GM18951 (cell line): Measurements from ENCODE around the gene CSNK1G2.

ENCODE experiments used
- POLR2A ChIP-seq: IDR thresholded peaks from 4 replicates; pipeline ENCODE4 v1.6.1; 2011; ENCODE audit warnings: mild to moderate bottlenecking; ENCODE audit not compliant: insufficient read length, insufficient read depth; ENCODE audit errors: extremely low read depth
- in situ Hi-C: fragments of 300-500 bp; cut with MboI; formaldehyde crosslinking; loops from one replicate; pipeline ENCODE4 v1.12.0; 2022; ENCODE audit warnings: low sequenced_read_pairs, mixed read lengths, inconsistent platforms; ENCODE audit not compliant: unreplicated experiment

CSNK1G2 gene

DNA sequence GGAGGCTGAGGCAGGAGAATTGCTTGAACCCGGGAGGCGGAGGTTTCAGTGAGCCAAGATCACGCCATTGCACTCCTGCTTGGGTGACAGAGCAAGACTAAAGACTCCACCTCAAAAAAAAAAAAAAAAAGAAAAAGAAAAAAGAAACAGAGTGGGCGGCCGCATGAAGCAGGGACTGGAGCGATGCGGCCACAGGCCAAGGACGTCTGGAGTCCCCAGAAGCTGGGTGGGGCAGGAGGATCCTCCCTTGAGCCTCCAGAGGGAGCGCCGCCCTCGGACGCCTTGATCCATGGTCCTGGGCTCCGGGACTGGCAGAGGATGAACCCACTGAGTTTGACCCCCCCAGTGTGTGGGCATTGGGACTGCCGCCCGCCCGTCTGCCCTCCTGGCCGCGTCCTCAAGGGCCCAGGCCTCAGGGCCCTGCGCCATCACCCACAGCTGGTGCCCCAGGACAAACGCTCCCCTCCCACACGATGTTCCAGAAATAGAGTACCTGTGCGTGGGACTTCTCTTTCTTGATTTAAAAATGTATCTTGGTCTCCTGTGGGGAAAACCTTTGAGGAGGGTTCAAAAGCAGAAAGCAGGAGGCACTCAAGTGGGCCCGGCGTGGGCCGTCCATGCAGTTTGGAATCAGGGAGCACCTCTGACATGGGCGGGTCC, 59.0 kb downstream of the CSNK1G2 start:
- in situ Hi-C loops: no loop called here
- TF ChIP-seq POLR2A: no peak

DNA sequence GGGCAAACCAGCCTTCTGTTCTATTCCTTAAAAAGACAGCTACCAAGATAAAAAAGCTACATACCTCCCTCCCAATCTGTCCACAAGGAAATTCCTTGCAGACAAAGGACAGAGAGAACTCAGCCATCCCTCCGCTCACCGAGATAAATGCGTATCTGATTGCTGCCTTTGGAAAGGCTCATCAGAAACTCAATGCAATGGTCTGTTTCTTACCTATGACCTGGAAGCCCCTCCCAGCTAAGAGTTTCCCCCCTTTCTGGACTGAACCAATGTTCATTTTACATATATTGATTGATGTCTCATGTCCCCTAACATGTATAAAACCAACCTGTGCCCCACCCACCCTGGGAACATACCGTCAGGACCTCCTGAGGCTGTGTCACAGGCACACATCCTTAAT, 62.9 kb downstream of the CSNK1G2 start:
- in situ Hi-C loops: no loop called here

DNA sequence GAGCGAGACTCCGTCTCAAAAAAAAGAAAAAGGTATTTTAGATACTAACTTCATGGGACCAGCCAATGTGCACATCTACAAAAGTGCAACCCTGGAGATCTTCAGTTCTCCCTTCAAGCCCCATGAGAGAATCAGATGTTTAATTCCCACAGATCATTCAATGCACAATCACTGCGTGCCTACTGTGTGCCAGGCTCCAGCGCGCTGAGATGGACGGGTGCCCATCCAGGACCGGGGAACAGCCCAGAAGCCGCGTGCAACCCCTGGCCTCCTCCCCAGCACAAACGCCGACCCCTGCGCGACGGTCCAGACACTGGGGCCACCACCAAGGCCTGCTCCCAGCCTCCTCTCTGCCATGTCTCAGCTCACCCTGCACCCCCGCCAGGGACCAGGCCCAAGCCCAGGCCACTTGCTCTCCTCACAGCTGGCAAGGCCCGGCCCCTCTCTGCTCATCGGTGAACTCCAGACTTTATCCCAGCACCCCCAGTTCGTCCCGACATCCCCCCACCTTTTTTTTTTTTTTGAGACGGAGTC, 69.2 kb downstream of the CSNK1G2 start:
- in situ Hi-C loops: no loop called here
- no peak for TF ChIP-seq POLR2A

More for the DNA sequence above, 62.9 kb downstream of the CSNK1G2 start:
- TF ChIP-seq POLR2A: no peak

DNA sequence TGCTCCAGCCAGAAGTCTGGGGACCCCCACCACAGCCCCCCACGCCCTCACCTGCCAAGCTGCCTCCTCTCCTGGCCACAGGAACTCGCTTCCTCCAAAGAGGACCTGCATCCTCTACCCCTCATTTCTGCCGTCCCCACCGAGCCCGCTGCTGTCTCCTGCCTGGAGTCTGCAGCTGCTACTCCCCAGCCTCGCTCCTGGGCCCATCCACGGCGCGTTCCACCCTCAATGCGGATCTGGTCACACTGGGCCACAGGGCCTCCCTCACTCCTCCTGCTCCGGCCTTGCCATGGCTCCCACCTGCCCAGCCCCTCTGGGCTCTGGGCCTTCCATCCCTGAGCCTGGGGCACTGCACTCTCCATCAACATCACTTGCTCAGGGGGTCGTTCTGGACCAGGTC, 70.2 kb downstream of the CSNK1G2 start:
- in situ Hi-C loops: no loop called here
- no peak for TF ChIP-seq POLR2A

DNA sequence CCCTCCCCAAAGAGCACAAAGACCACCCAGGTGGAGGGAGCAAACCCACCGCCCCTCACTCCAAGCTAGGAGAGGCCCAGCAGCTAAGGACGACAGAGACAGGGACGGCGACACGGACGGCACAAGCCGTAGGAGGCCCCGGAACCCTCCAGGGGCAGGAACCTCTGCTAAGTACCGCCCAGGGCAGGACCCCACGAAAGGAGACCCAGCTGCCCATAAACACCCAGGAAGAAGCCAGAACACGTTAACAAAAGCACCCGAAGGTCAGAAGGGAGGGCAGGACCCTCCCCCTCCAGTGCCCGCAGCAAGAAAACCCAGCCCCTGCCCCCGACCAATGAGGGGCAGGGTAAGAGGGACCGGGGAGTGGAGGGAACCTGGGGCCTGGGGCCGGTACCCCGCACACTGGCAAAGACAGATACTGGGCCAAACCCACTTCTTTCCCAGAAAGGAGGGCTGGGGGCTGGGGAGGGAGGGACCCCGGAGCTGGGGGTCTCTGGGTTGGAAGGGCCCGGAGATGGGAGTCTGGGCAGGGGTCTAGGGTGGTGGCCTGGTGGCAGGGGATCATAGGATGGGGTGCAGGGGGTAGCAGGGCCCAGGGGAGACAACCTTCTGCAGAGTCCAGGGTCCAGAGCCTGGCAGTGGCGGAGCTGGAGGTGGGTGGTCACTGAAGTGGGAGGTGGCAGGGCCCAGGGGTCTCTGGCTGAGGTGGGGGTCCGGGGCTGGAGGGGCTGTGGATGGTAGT, 72.1 kb downstream of the CSNK1G2 start:
- in situ Hi-C loops: no loop called here
- no peak for TF ChIP-seq POLR2A

DNA sequence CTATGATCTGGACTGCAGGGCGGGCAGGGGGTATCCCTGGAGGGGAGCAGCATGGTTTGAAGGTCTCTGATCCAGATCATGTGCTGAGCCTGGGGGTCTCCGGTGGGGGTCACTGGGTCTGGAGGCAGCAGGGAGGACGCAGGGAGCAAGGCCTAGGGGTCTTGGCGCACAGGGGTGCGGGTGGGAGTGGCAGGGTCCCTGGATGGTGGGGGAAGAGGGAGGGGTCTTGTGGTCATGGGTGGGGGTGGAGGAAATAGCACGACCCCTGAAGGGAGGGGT, 72.7 kb downstream of the CSNK1G2 start:
- in situ Hi-C loops: no loop called here
- TF ChIP-seq POLR2A: no peak

DNA sequence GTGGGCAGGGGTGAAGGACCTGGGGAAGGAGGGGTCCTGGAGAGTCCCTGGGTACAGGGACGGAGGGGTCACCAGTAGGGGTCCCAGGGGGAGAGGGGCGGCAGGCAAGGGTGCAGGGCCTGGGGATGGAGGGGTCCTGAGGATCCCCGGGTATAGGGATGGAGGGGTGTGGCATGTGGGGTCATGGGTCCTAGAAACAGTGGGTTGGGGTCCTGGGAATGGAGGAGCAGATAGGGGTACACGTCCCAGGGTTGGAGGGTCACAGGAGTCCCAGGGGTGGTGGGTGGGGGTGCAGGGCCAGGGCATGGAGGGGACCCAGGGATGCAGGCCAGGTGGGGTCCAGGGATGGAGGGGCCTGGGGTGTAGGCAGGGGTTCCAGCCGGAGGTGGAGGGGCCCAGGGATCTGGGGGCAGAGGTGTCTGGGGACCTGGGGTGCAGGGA, 73.2 kb downstream of the CSNK1G2 start:
- in situ Hi-C loops: no loop called here
- no peak for TF ChIP-seq POLR2A

DNA sequence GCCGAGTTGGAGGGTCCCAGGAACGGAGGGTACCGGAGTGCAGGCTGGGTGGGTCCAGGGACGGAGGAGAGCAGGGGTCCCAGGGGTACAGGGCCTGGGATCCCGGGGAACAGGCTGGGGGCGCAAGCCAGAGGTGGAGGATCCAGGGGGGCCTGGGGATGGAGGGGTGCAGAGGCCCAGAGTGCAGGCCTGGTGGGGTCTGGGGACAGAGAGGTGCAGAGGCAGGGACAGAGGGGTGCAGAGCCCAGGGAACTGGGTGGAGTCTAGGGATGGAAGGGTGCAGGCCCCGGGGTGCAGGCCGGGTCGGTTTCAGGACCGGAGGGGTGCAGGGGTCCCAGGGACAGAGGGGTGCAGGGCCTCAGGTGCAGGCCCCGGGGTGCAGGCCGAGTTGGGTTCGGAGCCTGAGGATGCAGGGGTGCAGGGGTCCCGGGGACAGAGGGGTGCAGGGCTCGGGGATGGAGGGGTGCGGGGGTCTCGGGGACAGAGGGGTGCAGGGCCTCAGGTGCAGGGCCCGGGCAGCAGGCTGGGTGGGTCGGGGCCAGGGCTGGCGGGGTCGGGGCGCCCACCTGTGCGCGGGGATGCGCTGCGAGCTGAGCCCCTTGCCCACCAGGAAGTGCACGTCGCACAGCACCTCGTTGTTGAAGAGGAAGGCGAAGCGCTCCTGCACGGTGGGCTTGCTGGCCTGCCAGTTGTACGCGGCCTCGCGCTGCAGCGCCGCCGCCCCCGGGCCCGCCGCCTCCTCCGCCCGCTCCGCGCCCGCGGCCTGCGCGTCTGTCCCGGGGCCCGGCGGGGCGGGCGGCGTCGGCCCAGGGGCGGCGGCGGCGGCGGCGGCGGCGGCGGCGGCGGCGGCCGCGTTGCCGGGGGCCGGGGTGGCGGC, 74.0 kb downstream of the CSNK1G2 start:
- in situ Hi-C loops: no loop called here
- peak; percentile 4 for TF ChIP-seq POLR2A

DNA sequence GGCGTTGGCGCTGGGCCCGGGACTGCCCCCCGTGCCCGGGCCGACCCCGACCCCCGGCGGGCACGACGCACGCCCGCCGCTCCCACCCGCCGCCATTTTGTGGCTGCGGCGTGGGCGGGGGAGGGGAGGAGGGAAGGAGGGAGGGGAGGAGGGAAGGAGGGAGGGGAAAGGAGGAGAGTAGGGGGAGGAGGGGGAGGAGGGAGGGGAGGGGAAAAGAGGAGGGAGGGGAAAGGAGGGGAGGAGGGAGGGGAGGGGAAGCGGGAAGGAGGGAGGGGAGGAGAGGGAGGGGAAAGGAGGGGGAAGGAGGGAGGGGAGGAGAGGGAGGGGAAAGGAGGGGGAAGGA, 74.6 kb downstream of the CSNK1G2 start, which contains the start of gene BTBD2:
TSS of gene BTBD2 (minus strand) at position 107 of the 343 bp plus-strand sequence. CDS start at position 96, 11 bp downstream.
- in situ Hi-C loops: no loop called here
- TF ChIP-seq POLR2A: peak; percentile 48

DNA sequence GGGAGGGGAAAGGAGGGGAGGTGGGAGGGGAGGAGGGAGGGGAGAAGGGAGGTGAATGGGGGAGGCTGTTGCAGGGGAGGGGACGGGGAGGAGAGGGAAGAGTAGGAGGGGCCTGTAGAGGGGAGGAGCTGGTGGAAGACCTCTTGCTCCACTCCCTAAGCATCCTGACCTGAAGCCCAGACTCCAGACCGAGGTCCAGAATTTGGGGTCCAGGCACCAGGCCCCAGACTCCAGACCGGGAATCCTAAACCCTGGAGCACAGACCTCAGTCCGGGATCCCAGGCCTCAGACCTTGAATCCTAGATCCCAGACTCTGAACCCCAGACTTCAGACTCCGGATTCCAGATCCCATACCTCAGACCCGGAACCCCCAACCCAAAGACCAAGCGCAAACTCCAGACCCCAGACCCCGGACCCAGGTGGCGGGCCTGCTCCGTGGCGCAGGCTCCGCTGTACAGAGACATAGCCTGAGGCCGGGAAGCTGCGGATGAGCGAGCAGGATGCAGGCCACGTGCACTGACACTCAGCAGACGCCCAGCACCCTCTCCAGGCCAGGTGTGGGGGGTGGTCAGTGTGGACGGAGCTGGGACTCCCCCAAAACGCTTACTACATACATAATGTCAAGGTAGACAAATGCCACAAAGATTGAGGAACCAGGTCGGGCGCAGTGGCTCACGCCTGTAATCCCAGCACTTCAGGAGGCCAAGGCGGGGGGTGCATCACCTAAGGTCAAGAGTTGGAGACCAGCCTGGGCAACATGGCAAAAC, 75.3 kb downstream of the CSNK1G2 start:
- in situ Hi-C loops: no loop called here

DNA sequence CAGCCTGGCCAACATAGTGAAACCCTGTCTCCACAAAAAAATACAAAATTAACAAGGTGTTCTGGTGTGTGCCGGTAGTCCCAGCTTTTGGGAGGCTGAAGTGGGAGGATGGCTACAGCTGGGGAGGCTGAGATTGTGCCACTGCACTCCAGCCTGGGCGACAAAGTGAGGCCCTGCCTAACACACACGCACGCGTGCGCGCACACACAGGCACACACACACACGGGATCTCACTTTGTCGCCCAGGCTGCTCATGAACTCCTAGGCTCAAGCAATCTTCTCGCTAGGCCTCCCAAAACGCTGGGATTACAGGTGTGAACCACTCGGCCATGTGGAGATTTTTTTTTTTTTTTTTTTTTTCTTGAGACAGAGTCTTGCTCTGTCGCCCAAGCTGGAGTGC, 77.8 kb downstream of the CSNK1G2 start:
- no peak for TF ChIP-seq POLR2A
- in situ Hi-C loops: no loop called here

More for the DNA sequence above, 75.3 kb downstream of the CSNK1G2 start:
- no peak for TF ChIP-seq POLR2A

DNA sequence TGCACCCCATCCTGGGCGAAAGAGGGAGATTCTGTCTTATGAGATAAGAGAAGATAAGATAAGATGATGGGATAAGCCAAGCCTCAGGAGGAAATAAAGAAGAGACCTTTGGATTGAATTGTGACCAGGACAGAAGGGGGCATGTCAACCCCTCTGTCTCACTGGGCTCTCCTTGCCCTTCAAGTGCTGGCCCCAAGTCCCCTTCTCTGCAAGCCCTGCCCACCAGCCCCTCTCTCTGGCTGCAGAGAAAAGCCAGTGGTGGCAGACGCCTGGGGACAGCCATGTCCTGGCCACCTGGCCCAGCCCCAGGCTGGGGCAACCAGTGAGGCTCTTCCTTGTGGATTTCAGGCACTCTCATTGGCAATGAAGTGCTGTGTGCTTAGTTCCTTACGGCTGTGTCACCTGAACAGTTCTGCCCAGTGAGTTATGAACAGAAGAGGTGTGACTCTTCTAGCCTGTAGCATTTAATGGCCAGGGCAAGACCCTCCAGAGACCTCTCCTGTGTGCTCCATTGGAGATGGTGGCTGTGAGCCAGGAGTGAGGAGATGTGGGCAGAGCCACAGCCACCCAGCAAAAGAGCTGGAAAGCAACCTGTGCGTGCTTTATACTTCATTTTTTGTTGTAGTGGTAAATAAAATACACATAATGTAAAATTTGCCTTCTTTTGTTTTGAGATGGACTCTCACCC, 80.6 kb downstream of the CSNK1G2 start:
- TF ChIP-seq POLR2A: no peak
- in situ Hi-C loops: no loop called here
